GM13976 (cell line): ENCODE results near the gene MBOAT1.

ENCODE experiments used
- DNase-seq: peaks from one replicate; pipeline ENCODE4 v3.0.0; 2012; ENCODE audit warnings: low spot score
- in situ Hi-C: fragments of 300-500 bp; cut with MboI; formaldehyde crosslinking; loops from one replicate; pipeline ENCODE4 v1.12.0; 2022; ENCODE audit warnings: low sequenced_read_pairs, mixed read lengths, inconsistent platforms; ENCODE audit not compliant: unreplicated experiment
- TF ChIP-seq, protein P1 (sequence below): IDR thresholded peaks from 2 replicates; pipeline ENCODE4 v1.5.1; 2012; ENCODE audit warnings: borderline replicate concordance, mild to moderate bottlenecking; ENCODE audit not compliant: insufficient read depth; ENCODE audit errors: extremely low read depth, missing control alignments, control extremely low read depth

The MBOAT1 gene

GRCh38 chr6:20234136-20234535 is 21.9 kb upstream of the MBOAT1 start:
- no peak for DNase-seq
- TF ChIP-seq, protein P1, sequence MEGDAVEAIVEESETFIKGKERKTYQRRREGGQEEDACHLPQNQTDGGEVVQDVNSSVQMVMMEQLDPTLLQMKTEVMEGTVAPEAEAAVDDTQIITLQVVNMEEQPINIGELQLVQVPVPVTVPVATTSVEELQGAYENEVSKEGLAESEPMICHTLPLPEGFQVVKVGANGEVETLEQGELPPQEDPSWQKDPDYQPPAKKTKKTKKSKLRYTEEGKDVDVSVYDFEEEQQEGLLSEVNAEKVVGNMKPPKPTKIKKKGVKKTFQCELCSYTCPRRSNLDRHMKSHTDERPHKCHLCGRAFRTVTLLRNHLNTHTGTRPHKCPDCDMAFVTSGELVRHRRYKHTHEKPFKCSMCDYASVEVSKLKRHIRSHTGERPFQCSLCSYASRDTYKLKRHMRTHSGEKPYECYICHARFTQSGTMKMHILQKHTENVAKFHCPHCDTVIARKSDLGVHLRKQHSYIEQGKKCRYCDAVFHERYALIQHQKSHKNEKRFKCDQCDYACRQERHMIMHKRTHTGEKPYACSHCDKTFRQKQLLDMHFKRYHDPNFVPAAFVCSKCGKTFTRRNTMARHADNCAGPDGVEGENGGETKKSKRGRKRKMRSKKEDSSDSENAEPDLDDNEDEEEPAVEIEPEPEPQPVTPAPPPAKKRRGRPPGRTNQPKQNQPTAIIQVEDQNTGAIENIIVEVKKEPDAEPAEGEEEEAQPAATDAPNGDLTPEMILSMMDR, result no peak
- in situ Hi-C loops, result no loop called here

GRCh38 chr6:20233007-20233730 is 20.9 kb upstream of the MBOAT1 start:
- no peak for DNase-seq
- in situ Hi-C loops, result no loop called here
- TF ChIP-seq, protein P1, result no peak

- TF ChIP-seq, protein P1, result no peak
- in situ Hi-C loops, result no loop called here
- DNase-seq, result no peak
Observed at GRCh38 chr6:20232188-20232587, 19.9 kb upstream of the MBOAT1 start.

DNA sequence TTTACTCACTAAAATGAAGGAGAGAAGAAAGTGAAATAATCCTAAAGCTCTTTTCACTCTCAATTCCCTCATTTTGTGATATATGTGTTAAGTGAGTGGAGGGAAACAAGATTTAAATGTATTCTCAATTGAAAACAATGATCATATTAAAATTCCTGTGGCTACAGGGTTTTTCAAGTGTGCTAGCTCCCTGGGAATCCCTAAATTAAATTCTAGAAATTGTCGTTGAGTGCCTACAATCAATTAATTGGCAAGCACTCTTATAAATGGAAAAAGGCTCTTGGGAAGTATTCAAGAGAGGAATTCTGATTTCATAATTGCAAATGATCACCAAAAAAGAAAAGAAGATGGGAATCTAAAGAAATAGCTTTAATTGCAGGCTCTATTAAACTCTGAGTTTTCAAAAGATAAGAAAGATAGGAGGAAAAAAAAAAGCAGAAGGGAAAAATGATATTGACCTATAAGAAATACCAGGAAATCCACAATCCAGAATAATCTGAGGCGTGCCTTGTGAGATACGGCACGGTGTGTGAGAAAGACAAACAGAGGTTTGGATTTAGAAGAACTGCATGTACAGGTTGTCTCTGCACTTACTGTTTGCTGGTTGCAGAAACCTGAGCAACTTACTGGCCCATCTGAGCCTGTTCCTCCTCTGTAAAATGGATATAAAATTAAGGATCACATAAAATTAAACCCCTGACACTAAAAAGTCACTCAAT is 18.3 kb upstream of the MBOAT1 start:
- in situ Hi-C loops, result no loop called here
- TF ChIP-seq, protein P1, result no peak
- no peak for DNase-seq

GRCh38 chr6:20229881-20230280 is 17.6 kb upstream of the MBOAT1 start:
- in situ Hi-C loops, result no loop called here
- TF ChIP-seq, protein P1, result no peak
- DNase-seq, result no peak

DNA sequence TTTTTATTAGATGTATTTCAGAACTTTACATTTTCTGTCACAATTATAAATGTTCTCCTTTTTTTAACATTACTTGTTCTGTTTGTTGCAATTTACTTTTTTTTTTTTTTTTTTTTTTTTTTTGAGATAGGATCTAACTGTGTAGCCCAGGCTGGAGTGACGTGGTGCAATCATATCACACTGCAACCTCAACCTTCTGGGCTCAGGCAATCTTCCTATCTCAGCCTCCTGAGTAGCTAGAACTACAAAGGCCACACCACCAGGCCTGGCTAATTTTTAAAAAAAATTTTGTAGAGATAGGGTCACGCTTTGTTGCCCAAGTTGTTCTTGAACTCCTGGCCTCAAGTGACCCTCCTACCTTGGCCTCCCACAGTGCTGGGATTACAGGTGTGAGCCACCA is 15.1 kb upstream of the MBOAT1 start:
- in situ Hi-C loops, result no loop called here
- TF ChIP-seq, protein P1, result no peak
- DNase-seq, result no peak
